Right ventricle myocardium inferior (tissue), 1 donor: Measurements from ENCODE around the gene RAB11FIP4. TPM values are rescaled to one million over a fixed set of nuclear protein-coding genes. Genes with fewer than 3 reads are reported as not detected.

Source experiments
- ATAC-seq: fragments of 200-7000 bp; cut with Tn5 transposase; one replicate; pipeline ENCODE4 v1.9.1; 2020; ENCODE audit warnings: mild to moderate bottlenecking, moderate library complexity
- DNase-seq: peaks from one replicate; pipeline ENCODE4 v3.0.0; 2021; ENCODE audit errors: missing footprints
- intact Hi-C: fragments of 100-400 bp; cut with DNase I; formaldehyde crosslinking; loops from one replicate; pipeline ENCODE4 v1.11.0; 2022
- total RNA-seq: library from RNA; stranded (reverse); fragmentation: NEBNext Ultra II Directional; extraction: Animal tissue kit (Norgen Biotek cat#: 25700); gene quantifications from one replicate; pipeline ENCODE4 v1.2.1, GENCODE V29; 2021
- donor health status: DM: no; HTN: yes; CAD: no; lungs with severe emphysema.

RAB11FIP4 gene
- total RNA-seq, 1 donor from 2014 or later = 13.6 TPM

GRCh38 chr17:31446195-31446967 is 54.9 kb downstream of the RAB11FIP4 start:
- ATAC-seq = no peak
- no peak for DNase-seq
- intact Hi-C loops = no loop called here

DNA sequence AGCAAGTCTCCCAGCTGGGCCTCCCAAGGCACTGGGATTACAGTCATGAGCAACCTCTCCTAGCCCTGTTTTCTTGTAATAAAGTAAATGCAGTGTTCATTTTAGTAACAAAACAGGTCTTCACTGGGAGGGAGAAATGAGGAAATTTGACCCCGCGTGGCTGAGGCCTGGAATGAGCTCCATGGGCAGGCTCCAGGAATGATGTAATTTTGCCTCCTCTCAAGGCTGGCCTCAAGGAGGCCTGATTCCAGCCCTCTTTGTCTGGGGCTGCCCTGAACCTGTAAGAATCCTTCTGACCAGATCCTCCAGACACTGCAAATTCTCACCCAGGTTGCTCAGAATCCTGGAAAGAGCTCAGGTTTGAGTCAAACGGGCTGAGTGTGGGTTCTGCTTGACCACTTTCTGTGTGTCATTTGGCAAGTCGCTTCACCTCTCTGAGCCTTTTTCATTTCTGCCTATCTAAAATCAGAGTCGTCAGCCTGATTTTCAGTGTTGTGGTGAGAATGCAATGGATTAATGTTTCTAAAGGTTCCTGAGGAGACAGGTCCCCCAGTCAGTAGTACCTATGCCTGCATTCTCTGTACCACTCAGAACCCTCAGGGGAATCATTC is 57.1 kb downstream of the RAB11FIP4 start:
- intact Hi-C loops = no loop called here
- DNase-seq = no peak
- no peak for ATAC-seq

DNA sequence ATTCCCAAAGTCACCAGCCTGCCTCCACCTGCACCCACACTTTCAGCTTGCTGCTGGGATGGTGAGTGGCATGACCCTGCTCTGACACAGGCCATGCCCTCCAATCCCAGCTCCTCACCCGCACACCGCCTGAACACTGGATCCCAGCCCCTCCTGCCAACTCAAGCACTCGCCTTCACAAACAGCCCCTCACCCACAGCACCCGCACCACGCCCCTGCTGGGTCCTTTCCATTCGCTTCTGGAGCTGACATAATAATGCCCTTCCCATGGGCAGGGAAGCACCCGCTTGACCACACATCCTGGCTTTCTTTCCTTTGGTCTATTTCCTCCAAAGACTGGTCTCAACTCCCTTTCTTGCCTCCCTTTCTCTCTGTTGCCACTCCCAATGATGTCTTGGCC is 57.6 kb downstream of the RAB11FIP4 start:
- DNase-seq (no peak), ATAC-seq (no peak)
- intact Hi-C loops = no loop called here

GRCh38 chr17:31449746-31450145 is 58.3 kb downstream of the RAB11FIP4 start:
- intact Hi-C loops = no loop called here
- ATAC-seq = no peak
- no peak for DNase-seq

DNA sequence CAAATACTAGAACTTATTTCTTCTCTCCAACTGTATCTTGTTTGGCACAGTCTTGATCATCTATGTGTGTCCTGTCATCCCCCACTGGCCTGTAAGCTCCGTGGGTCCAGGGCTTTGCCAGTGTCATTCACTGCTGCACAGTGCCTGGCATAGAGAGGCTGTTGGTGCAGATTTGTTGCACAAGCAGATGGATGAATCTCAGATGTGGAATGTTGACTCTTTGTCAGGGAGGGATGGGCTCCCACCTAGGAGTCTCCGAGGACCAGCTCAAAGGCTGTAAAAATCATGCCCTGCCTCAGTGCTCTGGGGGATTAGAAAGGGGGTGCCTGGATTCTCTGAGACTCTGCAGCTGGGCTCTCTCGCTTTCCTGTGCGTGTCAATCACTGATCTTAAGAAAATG is 60.6 kb downstream of the RAB11FIP4 start:
- no peak for DNase-seq
- ATAC-seq = no peak
- intact Hi-C loops = no loop called here

DNA sequence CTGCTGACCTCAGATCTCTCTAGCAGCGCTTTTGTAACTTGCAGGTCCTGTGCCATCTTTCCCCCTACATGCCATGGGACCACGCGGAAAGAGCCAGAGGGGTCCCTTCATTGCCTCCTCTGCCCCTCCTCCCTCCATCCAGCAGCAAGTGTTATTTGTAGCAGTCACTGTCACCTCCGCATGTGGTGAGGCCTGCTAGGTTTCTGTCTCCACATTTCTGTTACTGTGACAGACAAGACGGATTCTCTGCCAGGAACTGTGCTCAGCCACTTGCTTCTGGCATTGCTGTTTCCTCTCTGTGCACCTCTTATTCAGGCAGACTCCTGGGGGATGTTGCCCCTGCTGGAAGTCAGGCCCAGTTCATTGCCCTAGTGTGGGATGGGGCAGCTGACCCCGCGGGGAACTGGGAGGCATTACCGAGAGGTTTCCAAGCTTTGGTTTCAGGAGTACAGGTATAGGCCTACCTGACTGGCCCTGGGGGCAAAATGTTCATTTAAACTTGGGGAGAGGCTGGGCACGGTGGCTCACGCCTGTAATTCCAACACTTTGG is 61.2 kb downstream of the RAB11FIP4 start:
- ATAC-seq = peak; percentile 47
- no peak for DNase-seq
- intact Hi-C loops = no loop called here

GRCh38 chr17:31453896-31454295 is 62.4 kb downstream of the RAB11FIP4 start:
- DNase-seq = no peak
- intact Hi-C loops = no loop called here
- no peak for ATAC-seq

DNA sequence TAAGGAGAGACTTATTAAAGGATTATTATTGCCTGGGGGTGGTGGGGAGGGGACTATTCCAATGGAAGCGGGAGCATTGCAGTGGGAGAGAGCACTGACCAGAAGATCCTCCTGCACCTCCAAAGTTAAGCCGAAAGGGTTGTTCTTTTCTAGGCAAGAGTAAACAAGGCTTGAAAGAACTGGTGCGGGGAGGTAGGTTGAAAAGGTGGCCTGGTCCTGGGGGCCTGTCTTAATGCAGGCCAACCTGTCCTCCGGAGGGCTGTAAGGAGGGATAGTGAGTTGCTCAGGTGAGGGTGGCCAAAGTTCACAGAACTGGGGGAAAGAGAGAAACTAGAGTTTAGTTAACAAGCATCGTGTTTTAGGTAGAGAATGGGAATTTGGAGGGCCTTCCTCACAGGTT is 65.3 kb downstream of the RAB11FIP4 start:
- no peak for DNase-seq
- ATAC-seq = no peak
- intact Hi-C loops = no loop called here

- ATAC-seq (no peak), DNase-seq (no peak)
- intact Hi-C loops = no loop called here
Observed at GRCh38 chr17:31457391-31458234, 66.1 kb downstream of the RAB11FIP4 start.

GRCh38 chr17:31458829-31459228 is 67.4 kb downstream of the RAB11FIP4 start:
- ATAC-seq (no peak), DNase-seq (no peak)
- intact Hi-C loops = no loop called here

GRCh38 chr17:31459716-31460115 is 68.2 kb downstream of the RAB11FIP4 start:
- ATAC-seq = no peak
- DNase-seq = no peak
- intact Hi-C loops = no loop called here

- ATAC-seq (peak; percentile 68), DNase-seq (no peak)
- intact Hi-C loops = no loop called here
Observed at GRCh38 chr17:31460226-31460721, 68.8 kb downstream of the RAB11FIP4 start.

DNA sequence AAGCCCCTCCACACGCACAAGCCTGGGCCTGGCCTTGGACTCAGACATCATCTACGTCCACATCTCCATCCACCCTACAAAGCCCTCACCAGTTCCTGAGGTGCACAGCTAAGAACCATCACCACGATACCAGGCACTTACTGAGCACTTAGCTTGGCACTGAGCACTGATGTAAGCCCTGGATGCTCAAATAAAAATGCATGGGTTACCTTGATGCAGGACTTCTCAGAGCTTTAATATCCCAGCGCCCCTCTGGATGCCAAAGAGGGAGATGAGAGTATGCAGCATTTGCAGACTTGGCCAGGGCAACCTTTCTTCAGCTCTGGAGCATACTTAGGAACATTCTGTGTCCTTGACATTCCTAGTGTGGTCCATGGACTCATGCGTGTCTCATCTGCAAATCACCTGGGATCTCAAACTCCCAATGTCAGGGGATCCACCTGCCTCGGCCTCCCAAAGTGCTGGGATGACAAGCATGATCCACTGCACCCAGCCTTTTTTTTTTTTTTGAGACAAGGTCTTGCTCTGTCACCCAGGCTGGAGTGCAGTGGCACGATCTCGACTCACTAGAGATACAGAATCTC is 69.8 kb downstream of the RAB11FIP4 start:
- intact Hi-C loops = no loop called here
- DNase-seq (no peak), ATAC-seq (no peak)

GRCh38 chr17:31462261-31462660 is 70.8 kb downstream of the RAB11FIP4 start:
- intact Hi-C loops = no loop called here
- DNase-seq (no peak), ATAC-seq (no peak)

DNA sequence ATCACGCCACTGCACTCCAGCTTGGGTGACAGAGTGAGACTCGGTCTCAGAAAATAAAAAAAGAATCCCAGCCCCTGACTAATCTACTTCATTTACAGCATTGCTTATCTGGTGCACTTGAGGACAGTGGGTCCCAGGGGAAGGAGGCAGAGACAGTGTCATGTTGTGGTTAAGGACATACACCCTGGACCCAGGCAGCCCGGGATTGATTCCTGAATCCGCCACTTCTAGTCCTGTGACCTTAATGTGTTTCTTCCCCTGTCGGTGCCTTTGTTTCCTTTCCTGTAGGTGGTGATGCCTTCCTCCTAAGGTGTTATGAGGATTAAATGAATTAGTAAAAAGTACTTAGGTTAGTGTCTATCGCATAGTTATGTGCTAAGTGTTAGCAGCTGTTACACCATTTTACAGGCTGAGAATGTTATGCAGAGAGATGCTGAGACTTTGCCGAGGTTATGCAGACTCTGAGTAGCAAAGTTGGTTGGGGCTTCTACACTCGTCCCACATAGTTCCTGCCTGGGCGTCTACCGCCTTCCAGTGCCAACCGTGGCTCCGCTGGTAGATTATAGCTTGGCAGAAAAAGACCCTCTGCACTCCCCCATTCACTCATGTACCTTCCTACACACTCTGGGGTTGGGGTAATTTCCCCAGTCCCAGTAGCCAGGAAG is 74.8 kb downstream of the RAB11FIP4 start:
- ATAC-seq (no peak), DNase-seq (no peak)
- intact Hi-C loops = no loop called here

DNA sequence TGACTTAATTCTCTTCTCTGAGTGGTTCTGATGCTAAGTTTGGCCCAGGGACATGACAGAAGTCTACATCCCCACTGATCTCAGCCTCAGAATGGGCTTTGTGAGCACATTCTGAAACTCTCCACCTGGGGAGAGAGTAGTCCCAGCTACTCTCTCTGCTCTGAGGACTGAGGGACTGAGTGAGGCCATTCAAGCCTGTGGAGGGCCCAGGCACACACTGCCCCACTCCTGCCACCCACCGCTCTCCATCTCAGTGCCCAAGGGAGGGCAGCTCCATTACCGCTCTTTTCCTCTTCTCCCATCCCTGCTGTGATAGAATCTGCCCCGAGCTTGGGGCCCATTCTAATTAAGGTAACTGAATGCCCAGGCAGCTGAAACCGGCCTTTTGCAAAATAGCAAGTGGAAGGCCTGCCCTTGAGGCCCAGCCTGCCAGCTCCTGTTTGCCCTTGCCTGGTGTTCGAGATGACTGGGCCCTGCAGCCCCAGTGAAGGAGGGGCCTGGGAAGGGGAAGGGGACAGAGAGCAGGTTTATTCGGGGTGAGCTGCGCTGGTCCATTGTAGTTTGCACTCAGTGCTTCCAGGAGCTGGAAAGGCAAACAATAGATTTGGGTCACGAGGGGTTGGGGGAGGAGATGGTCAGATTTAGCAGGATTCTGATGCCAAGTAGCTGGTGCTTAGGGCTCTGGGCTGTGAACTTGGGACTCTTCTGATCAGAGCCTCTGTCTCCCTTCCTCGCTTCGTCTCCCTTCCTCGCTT is 76.2 kb downstream of the RAB11FIP4 start:
- ATAC-seq (peak; percentile 92), DNase-seq (no peak)
- intact Hi-C loops = no loop called here

GRCh38 chr17:31469959-31470358 is 78.5 kb downstream of the RAB11FIP4 start:
- DNase-seq (no peak), ATAC-seq (no peak)
- intact Hi-C loops = no loop called here

- intact Hi-C loops = no loop called here
- DNase-seq = no peak
- no peak for ATAC-seq
Observed at GRCh38 chr17:31470592-31470991, 79.1 kb downstream of the RAB11FIP4 start.
